ENCODE data around the gene NME9.

The NME9 gene

GRCh38 chr3:138270245-138270644 lies 59.4 kb downstream of the NME9 start:
- no peak for DNase-seq

- no peak for DNase-seq
These were observed 62.6 kb downstream of the NME9 start for GRCh38 chr3:138267083-138267482.

- no peak for DNase-seq
These were observed 63.9 kb downstream of the NME9 start for GRCh38 chr3:138265745-138266144.

- no peak for DNase-seq
These were observed 66.5 kb downstream of the NME9 start for GRCh38 chr3:138263104-138263503.

GRCh38 chr3:138260611-138261010 lies 69.0 kb downstream of the NME9 start:
- no peak for DNase-seq

GRCh38 chr3:138259126-138259525 lies 70.5 kb downstream of the NME9 start:
- no peak for DNase-seq

GRCh38 chr3:138257986-138258385 lies 71.7 kb downstream of the NME9 start:
- DNase-seq: no peak

- DNase-seq: no peak
These were observed 73.6 kb downstream of the NME9 start for GRCh38 chr3:138256022-138256421.

- DNase-seq: no peak
These were observed 75.4 kb downstream of the NME9 start for GRCh38 chr3:138254216-138254615.

- DNase-seq: no peak
These were observed 76.0 kb downstream of the NME9 start for GRCh38 chr3:138253609-138254008.
